ENCODE measurements around the gene HUS1B.

DNA sequence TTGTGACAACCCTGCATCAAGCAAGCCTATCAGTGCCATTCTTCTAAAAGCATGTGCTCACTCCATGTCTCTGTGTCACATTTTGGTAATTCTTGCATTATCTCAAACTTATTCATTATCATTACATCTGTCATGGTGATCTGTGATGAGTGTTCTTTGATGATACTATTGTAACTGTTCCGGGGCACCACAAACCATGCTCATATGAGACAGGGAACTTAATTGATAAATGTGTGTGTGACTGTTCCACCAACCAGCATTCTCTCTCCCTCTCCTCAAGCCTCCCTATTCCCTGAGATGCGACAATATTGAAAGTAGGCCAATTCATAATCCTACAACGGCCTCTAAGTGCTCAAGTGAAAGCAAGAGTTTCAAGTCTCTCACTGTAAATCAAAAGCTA lies 4.0 kb downstream of the HUS1B start:
- no peak for TF ChIP-seq CTCF (IDR thresholded peaks at IDR 0.05; ENCODE audit: low read length)
- TF ChIP-seq EZH2 (optimal IDR thresholded peaks at IDR 0.05; ENCODE audit: low read depth, low read length): no peak
- TF ChIP-seq EZH2phosphoT487 (IDR thresholded peaks at IDR 0.05; ENCODE audit: low read length): no peak
